NCI-H82 treated with DMSO at 0.1 percent for 48 hours (cell line): ENCODE measurements around the gene SH2D1B.
A peak's percentile ranks its signal among the peaks of the same experiment; 100 is the strongest.
"Not testable (repeated sequence)": the region's sequence is repeated elsewhere in the genome, so short reads cannot be mapped to it uniquely, and the experiment has no call there.

Experiments used
- DNase-seq: peaks from one replicate; lab custom pipeline; 2025; ENCODE audit not compliant: unreplicated experiment; lab: John Stamatoyannopoulos, UW

The SH2D1B gene, protein sequence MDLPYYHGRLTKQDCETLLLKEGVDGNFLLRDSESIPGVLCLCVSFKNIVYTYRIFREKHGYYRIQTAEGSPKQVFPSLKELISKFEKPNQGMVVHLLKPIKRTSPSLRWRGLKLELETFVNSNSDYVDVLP

DNA sequence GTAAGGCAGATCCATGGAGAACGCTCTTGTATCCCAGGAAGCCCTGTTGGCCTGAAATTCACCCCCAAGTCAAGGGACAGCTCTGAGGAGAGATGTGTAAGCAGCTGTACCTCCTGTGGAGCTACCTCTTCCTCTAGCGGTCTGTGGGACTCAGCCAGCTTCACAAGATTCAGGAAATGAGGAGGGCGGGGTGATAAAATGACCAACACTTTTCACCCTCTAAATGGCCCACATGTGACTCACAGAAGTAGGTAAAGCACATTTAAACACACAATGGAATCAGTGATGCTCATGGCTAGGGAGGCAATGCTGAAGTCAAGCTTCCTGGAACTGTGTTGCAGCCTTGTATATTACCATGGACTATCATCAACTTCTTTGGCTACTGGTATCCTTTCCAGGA, at the start of gene SH2D1B:
SH2D1B (minus strand) TSS at position 135 of the 400 bp plus-strand sequence; CDS start at position 15, 120 bp downstream.
- no peak for DNase-seq

DNA sequence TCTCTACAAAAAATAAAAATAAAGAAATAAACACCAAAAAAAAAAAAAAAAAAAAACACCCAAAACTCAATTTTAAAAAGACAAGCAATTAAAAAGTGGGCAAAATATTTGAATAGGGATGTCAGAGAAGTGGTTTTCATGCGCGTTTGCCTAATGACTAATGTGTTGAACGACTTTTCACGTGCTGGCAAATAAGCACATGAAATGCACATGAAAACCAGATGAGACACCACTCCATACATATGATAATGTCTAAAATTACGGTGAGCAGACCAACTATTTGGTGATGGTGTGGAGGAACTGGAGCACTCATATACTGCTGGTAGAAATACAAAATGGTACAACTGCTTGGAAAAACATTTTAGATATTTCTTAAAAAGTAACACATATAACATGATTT, 46.3 kb upstream of the SH2D1B start:
- no peak for DNase-seq

GRCh38 chr1:162456323-162456722, 44.4 kb upstream of the SH2D1B start:
- no peak for DNase-seq

DNA sequence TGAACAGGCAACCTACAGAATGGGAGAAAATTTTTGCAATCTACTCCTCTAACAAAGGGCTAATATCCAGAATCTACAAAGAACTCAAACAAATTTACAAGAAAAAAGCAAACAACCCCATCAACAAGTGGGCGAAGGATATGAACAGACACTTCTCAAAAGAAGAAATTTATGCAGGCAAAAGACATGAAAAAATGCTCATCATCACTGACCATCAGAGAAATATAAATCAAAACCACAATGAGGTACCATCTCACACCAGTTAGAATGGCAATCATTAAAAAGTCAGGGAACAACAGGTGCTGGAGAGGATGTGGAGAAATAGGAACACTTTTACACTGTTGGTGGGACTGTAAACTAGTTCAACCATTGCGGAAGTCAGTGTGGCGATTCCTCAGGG, 42.4 kb upstream of the SH2D1B start:
- not testable (repeated sequence) for DNase-seq

GRCh38 chr1:162446946-162447345, 35.0 kb upstream of the SH2D1B start:
- DNase-seq = no peak

DNA sequence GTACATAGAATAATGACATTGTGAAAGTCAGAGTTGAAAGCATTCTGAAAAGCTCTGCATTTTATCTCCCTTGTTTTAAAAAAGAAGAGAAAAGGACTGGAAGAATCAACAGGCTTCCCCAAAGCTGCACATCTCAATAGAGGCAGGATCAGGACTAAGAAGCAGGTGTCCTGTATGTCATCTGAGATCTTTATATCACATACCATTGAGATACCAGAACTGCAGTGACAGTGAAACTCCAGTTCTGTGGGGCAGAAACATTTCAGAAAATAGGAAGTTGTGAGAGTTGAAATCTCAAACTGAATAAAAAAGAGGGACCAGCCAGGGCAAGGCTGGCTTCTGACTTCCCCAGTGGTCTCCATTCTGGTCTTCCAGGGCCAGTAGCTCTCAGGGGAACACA, 33.0 kb upstream of the SH2D1B start:
- DNase-seq = no peak

DNA sequence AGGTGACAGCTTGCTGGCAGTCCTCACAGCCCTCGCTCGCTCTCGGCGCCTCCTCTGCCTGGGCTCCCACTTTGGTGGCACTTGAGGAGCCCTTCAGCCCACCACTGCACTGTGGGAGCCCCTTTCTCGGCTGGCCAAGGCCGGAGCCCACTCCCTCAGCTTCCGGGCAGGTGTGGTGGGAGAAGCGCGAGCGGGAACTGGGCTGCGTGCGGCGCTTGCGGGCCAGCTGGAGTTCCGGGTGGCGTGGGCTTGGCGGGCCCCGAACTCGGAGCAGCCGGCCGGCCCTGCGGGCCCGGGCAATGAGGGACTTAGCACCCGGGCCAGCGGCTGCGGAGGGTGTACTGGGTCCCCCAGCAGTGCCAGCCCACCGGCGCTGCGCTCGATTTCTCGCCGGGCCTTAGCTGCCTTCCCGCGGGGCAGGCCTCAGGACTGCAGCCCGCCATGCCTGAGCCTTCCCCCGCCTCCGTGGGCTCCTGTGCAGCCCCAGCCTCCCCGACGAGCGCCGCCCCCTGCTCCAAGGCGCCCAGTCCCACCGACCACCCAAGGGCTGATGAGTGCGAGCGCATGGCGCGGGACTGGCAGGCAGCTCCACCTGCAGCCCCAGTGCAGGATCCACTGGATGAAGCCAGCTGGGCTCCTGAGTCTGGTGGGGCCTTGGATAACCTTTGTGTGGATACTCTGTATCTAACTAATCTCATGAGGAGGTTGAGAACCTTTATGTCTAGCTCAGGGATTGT, 21.2 kb upstream of the SH2D1B start:
- DNase-seq = not testable (repeated sequence)

DNA sequence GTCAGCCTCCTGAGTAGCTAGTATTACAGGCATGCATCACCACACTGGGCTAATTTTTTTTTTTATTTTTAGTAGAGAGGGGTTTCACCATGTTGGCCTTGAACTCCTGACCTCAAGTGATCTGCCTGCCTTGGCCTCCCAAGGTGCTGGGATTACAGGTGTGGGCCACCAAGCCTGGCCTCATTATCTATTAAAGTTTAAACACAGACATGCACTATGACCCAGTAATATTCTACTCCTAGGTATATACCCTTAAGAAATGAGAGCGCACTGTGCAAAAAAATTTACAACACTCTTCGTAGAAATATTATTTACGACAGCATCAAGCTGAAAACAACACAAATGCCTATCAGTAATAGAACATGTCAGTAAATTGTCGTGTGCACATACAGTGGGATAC, 18.6 kb upstream of the SH2D1B start:
- DNase-seq = no peak

GRCh38 chr1:162422662-162423375, 10.9 kb upstream of the SH2D1B start:
- DNase-seq = no peak

DNA sequence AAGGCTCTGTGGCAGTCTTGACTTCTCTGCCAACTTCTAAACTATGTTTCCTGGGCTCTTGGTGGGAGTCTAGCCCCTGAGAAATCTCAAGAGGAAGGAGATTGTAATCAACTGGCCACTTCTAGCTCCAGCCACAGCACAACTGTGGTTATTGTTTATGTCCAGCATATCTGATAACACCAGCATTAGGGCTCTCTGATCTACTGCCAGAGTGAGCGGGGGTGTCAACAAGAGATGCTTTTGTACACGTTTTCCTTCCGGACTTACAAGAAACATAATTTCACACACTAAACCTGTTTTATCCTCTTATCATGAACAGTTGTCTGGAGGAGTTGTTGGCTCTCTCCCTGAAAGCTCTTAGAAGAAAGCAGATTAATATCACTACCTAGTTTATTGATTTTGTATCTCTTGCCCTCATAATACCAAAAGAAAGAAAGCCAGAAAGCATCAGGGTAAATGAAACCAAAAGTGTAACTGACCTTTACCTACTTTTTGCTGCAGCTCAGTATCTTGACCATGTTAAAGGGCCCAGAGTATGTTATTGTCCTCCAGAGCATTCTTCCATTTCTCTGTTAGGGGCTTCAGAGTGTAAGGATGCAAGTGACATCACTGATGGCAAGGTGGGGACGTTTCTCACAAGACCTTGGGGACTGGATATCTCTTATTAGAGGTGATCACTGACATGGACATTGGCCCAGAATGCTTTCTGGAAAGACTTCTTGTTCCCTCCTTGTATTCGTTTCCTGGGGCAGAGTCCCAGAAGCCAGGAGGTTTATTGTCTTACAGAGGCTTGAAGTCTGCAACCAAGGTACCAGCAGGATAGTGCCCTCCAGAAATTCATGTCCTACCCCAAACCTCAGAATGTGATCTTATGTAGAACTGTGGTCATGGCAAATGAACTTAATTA, 9.6 kb upstream of the SH2D1B start:
- DNase-seq = no peak

DNA sequence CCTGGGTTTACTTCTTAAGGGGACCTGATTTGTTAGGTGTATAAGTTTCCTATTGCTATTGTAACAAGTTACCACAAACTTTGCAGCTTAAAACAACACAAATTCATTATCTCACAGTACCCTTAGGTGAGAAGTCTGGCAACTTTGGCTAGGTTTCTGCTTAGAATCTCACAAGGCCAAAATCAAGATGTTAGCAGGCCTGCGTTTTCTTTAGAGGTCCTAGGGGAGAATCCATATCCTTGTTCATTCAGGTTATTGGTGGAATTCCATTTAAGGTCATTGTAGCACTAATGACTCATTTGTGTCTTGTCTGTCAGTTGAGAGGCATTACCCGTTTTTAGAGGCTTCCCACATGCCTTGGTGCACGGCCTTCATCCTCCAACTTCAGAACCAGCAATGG, 8.2 kb upstream of the SH2D1B start:
- no peak for DNase-seq

DNA sequence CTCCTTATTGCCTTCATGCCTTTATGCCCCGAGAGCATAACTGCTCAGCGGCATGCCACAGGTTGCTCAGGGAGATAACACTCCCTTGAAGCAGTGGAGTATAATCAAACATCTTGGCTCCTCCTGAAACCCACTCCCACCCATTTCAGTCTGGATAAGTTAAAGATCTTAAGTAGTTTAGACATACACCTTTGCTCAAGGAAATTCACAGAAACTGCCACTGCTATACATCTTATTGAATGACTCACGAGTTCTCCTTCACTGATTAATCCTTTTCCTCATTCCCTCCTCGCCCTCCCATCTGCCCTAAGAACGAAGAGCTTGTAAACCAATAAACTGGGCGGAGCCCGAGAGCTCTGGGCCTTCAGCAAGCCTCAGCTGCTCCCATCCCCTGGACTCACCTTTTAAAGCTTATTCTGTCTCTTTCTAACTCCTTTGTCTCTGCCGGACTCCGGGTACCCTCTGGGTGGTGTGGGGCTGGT, 7.6 kb upstream of the SH2D1B start:
- DNase-seq = peak; percentile 52

DNA sequence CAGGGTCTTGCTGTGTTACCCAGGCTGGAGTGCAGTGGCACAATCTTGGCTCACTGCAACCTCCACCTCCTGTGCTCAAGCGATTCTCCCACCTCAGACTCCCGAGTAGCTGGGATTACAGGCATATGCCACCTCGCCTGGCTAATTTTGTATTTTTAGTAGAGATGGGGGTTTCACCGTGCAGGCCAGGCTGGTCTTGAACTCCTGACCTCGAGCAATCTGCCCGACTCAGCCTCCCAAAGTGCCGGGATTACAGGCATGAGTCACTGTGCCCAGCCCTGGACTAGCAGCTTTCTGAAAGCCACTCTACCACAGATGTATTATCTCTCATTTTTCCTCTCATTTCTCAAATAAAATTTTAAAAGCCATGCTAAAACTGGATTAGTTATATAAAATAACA, 6.6 kb upstream of the SH2D1B start:
- DNase-seq = not testable (repeated sequence)

- DNase-seq = no peak
These were observed 5.7 kb upstream of the SH2D1B start for GRCh38 chr1:162417650-162418049.

DNA sequence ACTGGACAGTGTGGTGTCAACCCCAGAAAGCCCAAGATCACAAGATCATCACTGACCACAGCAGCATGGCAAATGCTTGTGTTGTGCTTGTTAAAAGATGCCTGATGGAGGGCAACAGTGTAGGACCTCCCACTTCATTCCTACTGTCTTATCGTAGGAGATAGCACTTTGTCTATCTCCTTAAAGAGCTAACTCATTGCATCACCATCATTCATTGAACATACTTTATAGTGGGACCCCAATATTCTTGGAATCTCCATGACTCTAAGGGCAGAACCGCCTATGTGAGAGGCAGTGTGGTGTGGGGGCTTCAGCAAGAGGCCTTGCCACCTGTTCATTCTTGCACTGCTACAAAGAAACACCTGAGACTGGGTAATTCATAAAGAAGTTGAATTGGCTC, 5.0 kb upstream of the SH2D1B start:
- DNase-seq = no peak

DNA sequence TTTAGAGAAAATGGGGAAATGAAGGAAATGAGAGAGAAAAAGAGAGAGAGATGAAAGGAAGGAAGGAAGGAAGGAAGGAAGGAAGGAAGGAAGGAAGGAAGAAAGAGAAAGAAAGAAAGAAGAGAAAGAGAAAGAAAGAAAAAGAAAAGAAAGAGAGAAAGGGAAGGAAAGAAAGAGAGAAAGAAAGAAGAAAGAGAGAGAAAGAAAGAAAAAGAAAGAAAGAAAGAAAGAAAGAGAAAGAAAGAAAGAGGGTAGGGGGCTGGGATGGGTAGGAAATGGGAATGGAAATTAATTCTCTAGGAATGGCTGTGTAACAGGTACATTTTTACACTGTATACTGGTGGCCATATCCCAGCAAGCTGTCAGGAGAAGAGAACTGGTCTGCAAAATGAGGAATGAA, 4.3 kb upstream of the SH2D1B start:
- DNase-seq = no peak

GRCh38 chr1:162407539-162407938, 4.4 kb downstream of the SH2D1B start:
- no peak for DNase-seq

DNA sequence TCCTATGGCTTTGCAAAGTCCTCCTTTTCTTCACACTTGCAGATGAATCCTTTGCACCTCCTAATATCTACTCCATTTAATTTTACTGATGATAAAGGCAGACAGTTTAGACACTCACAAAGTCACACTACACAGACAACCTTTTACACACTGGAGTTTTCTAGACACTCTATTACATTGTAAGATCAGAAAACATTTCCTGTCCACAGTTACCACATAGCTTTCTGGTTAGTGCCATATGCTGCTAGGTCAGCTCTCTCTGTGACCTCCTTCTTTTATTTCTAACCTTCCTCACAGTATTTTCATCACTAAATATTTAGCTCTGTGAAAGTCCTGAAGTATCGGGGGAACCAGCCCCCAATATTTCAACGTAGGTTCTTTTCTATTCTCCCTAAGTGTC, 5.1 kb downstream of the SH2D1B start:
- no peak for DNase-seq

DNA sequence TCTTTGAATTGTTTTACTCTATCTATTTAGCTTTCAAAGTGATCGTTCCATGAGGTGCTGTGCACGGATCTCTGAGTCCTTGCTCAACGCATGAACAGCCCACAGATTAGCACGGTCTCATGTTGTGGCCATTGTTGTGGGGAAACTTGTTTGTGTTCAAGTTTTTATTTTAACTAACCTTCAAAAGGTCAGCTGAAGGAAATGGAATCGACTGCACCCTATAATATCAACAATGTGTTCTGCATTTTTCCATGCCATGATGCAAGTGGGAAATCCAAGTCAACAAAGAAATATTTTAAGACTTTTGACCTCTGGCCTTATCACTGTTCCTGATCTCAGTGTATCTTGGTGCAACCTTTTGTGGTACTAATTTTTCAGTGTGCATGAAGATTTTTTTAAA, 6.1 kb downstream of the SH2D1B start:
- no peak for DNase-seq

GRCh38 chr1:162404550-162405160, 7.3 kb downstream of the SH2D1B start:
- no peak for DNase-seq
